Glutamatergic neuron (in vitro differentiated cells): ENCODE results near the gene KCNIP1. TPM values are rescaled to one million over a fixed set of nuclear protein-coding genes. Genes with fewer than 3 reads are reported as not detected.

Experiments
- DNase-seq: peaks from one replicate; pipeline ENCODE4 v3.0.0; 2022
- H3K27ac Mint-ChIP-seq: one replicate; pipeline ENCODE4 v1.8.0; 2020; ENCODE audit warnings: mild to moderate bottlenecking, mixed read lengths, inconsistent platforms; ENCODE audit not compliant: unreplicated experiment
- H3K27me3 Mint-ChIP-seq: one replicate; pipeline ENCODE4 v1.8.0; 2020; ENCODE audit warnings: mild to moderate bottlenecking, moderate library complexity, mixed read lengths, inconsistent platforms; ENCODE audit not compliant: unreplicated experiment
- H3K36me3 Mint-ChIP-seq: one replicate; pipeline ENCODE4 v1.8.0; 2020; ENCODE audit warnings: mild to moderate bottlenecking, mixed read lengths, inconsistent platforms; ENCODE audit not compliant: unreplicated experiment
- H3K4me1 Mint-ChIP-seq: one replicate; pipeline ENCODE4 v1.8.0; 2020; ENCODE audit warnings: mild to moderate bottlenecking, low read depth, mixed read lengths, inconsistent platforms; ENCODE audit not compliant: unreplicated experiment
- H3K4me3 Mint-ChIP-seq: one replicate; pipeline ENCODE4 v1.8.0; 2020; ENCODE audit warnings: mild to moderate bottlenecking, mixed read lengths, inconsistent platforms; ENCODE audit not compliant: unreplicated experiment
- H3K9me3 Mint-ChIP-seq: one replicate; pipeline ENCODE4 v1.8.0; 2020; ENCODE audit warnings: mild to moderate bottlenecking, moderate library complexity, mixed read lengths, inconsistent platforms; ENCODE audit not compliant: unreplicated experiment
- total RNA-seq: library from RNA; stranded (reverse); fragmentation: NEBNext Ultra II Directional; extraction: Animal tissue kit (Norgen Biotek cat#: 25700); gene quantifications from one replicate; pipeline ENCODE4 v1.2.1, GENCODE V29; 2021; ENCODE audit not compliant: unreplicated experiment
- TF ChIP-seq, protein P1 (sequence below): fragments of 200-600 bp; sonication (generic); IDR thresholded peaks from one replicate; pipeline ENCODE4 v1.5.0; 2021; ENCODE audit not compliant: partially characterized antibody, unreplicated experiment

The KCNIP1 gene
- total RNA-seq, 1 donor from 2014 or later, result 0.47 TPM

DNA sequence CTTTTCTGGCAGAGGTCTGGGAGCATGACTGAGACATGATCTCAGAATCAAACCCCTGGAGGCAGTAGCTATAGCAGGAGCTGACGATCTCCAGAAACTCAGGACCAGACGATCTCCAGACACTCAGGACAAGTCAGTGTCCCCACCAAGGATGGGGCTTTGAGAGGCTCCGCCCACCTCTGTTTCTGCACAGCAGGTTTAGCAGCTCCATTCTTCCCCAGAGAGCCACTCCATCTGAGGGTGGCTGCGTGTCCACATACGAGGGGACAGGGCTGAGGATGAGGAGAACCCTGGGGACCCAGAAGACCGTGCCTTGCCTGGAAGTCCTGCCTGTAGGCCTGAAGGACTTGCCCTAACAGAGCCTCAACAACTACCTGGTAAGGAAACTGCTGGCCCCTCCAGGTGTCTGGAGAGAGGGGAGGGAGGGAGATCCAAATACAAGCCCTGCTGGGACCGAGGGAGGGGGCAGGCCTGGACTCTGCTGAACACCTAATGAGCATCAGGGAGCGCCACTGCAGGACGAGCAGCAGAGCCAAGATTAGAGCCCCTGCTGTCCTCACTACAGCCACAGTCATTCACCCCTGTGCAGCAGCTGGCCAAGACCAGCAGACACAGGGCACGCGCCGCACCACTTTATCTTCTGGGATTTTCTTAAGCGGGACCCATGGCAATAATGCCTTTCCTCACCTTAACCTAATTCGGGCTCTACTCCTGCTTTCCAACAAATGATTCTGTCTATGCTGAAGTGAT lies 279.9 kb downstream of the KCNIP1 start, which contains the start of gene GABRP:
GABRP (plus strand) TSS at position 228 of the 750 bp plus-strand sequence. CDS start 4,891 bp downstream, outside the sequence.
- Mint-ChIP-seq H3K4me1 (peaks cover under 1% of the 10 kb centered on the region), H3K36me3 (no peaks in the 10 kb centered on the region), H3K27me3 (no peaks in the 10 kb centered on the region), H3K4me3 (no peak within 1 kb of the TSS), H3K9me3 (no peaks in the 10 kb centered on the region), H3K27ac (no peak within 1 kb of the TSS)
- DNase-seq, result no peak
- TF ChIP-seq, protein P1, sequence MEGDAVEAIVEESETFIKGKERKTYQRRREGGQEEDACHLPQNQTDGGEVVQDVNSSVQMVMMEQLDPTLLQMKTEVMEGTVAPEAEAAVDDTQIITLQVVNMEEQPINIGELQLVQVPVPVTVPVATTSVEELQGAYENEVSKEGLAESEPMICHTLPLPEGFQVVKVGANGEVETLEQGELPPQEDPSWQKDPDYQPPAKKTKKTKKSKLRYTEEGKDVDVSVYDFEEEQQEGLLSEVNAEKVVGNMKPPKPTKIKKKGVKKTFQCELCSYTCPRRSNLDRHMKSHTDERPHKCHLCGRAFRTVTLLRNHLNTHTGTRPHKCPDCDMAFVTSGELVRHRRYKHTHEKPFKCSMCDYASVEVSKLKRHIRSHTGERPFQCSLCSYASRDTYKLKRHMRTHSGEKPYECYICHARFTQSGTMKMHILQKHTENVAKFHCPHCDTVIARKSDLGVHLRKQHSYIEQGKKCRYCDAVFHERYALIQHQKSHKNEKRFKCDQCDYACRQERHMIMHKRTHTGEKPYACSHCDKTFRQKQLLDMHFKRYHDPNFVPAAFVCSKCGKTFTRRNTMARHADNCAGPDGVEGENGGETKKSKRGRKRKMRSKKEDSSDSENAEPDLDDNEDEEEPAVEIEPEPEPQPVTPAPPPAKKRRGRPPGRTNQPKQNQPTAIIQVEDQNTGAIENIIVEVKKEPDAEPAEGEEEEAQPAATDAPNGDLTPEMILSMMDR, result no peak

DNA sequence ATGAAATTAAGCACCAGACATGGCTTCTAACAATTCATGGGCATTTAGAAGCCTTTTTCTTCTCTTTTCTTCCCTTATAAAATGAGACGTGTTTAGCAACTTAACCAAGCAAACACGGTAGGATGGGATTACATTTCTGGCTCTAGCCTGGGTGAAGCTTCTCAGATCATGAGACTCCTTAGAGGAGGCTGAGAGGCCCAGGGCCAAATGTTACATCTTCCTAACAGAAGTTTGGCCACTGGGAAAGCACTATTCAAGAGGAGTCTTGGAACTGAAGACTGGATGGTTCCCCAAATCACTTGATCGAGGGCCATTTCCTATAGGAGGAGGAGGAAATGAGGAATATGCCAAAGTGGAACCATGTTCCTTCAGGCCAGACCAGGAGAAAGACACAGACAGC lies 281.6 kb downstream of the KCNIP1 start:
- Mint-ChIP-seq H3K36me3 (no peaks in the 10 kb centered on the region), H3K4me1 (peaks cover 11% of the 10 kb centered on the region), H3K9me3 (no peaks in the 10 kb centered on the region), H3K27me3 (no peaks in the 10 kb centered on the region), H3K4me3 (no peak overlapping the region), H3K27ac (no peak overlapping the region)
- no peak for DNase-seq
- TF ChIP-seq, protein P1, result no peak

Other genes starting within 250 kb of the KCNIP1 start
- gene LCP2, start 206.2 kb upstream of the KCNIP1 start, total RNA-seq, result not detected
- 0.29 TPM for gene KCNMB1, start 114.7 kb upstream of the KCNIP1 start, total RNA-seq